IMR-90 (cell line): ENCODE results near the gene BRD1. TPM values are rescaled to one million over a fixed set of nuclear protein-coding genes. Genes with fewer than 3 reads are reported as not detected.

Experiments used
- ATAC-seq: fragments of 200-7000 bp; cut with Tn5 transposase; 2 replicates; pipeline ENCODE4 v1.9.1; 2020; ENCODE audit warnings: low read depth, mild to moderate bottlenecking, moderate library complexity
- BruUV-seq: library from RNA; stranded (reverse); fragments of 400-500 nt; replicated peaks from 2 replicates; lab custom pipeline; 2021; lab: Mats Ljungman, UMichigan
- CTCF ChIA-PET: fragments of 300-600 bp; formaldehyde crosslinking; extraction: SDS; loops from one replicate; lab custom pipeline; 2021; ENCODE audit warnings: antibody characterized with exemption; lab: Yijun Ruan, JAX
- POLR2A ChIA-PET: fragments of 300-600 bp; sonication (Branson Sonifier 250); formaldehyde crosslinking; loops from one replicate; lab custom pipeline; 2022; ENCODE audit warnings: antibody characterized with exemption; ENCODE audit not compliant: unreplicated experiment; lab: Charles Lee
- DNase-seq: peaks from one replicate; pipeline ENCODE4 v3.0.0; 2013
- H2AFZ ChIP-seq: replicated peaks from 2 replicates; pipeline ENCODE3; 2013; ENCODE audit warnings: low read length, mild to moderate bottlenecking; ENCODE audit not compliant: poor library complexity
- H2AK5ac ChIP-seq: 2 replicates; pipeline ENCODE4 v1.6.1; 2013; ENCODE audit warnings: low read depth, low read length, inconsistent platforms
- H2AK9ac ChIP-seq: replicated peaks from 2 replicates; pipeline ENCODE3; 2013; ENCODE audit warnings: mild to moderate bottlenecking, low read depth, low read length, moderate library complexity; ENCODE audit not compliant: poor library complexity
- H2BK120ac ChIP-seq: 2 replicates; pipeline ENCODE4 v1.6.1; 2013; ENCODE audit warnings: low read depth, low read length, inconsistent platforms
- H2BK15ac ChIP-seq: 3 replicates; pipeline ENCODE4 v1.6.1; 2013; ENCODE audit warnings: low read depth, low read length, inconsistent platforms
- H2BK20ac ChIP-seq: 2 replicates; pipeline ENCODE4 v1.6.1; 2013; ENCODE audit warnings: low read depth, mild to moderate bottlenecking, inconsistent platforms, low read length, moderate library complexity
- H2BK5ac ChIP-seq: 2 replicates; pipeline ENCODE4 v1.6.1; 2013; ENCODE audit warnings: mild to moderate bottlenecking, low read depth, low read length, inconsistent platforms; ENCODE audit not compliant: poor library complexity, severe bottlenecking
- H3K14ac ChIP-seq: replicated peaks from 2 replicates; pipeline ENCODE4 v1.6.1; 2013; ENCODE audit warnings: low read depth, low read length, inconsistent platforms
- H3K18ac ChIP-seq: 2 replicates; pipeline ENCODE4 v1.6.1; 2013; ENCODE audit warnings: low read depth, low read length, control low read depth
- H3K23ac ChIP-seq: 2 replicates; pipeline ENCODE4 v1.6.1; 2013; ENCODE audit warnings: low read depth, low read length, inconsistent platforms
- H3K27ac ChIP-seq: 2 replicates; pipeline ENCODE4 v1.5.1; 2013; ENCODE audit warnings: mild to moderate bottlenecking, control low read depth, low read length; ENCODE audit not compliant: insufficient read depth
- H3K27me3 ChIP-seq: 2 replicates; pipeline ENCODE4 v1.6.1; 2013; ENCODE audit warnings: low read length; ENCODE audit not compliant: control insufficient read depth, insufficient read depth
- H3K36me3 ChIP-seq: 2 replicates; pipeline ENCODE4 v1.6.1; 2013; ENCODE audit warnings: low read length, mixed read lengths; ENCODE audit not compliant: control insufficient read depth, insufficient read depth
- H3K4ac ChIP-seq: 2 replicates; pipeline ENCODE4 v1.6.1; 2013; ENCODE audit warnings: low read depth, low read length, inconsistent platforms
- H3K4me1 ChIP-seq: 2 replicates; pipeline ENCODE4 v1.6.1; 2013; ENCODE audit warnings: low read length, mixed read lengths; ENCODE audit not compliant: control insufficient read depth, insufficient read depth
- H3K4me2 ChIP-seq: 2 replicates; pipeline ENCODE4 v1.6.1; 2013; ENCODE audit warnings: low read depth, mild to moderate bottlenecking, control low read depth, low read length, moderate library complexity
- H3K4me3 ChIP-seq: 2 replicates; pipeline ENCODE4 v1.5.1; 2013; ENCODE audit warnings: low read depth, mild to moderate bottlenecking, control low read depth, low read length, moderate library complexity; ENCODE audit not compliant: insufficient read depth
- H3K56ac ChIP-seq: 2 replicates; pipeline ENCODE4 v1.6.1; 2013; ENCODE audit warnings: low read length, inconsistent platforms; ENCODE audit not compliant: insufficient read depth; ENCODE audit errors: extremely low read depth
- H3K79me1 ChIP-seq, 2 experiments: 2 replicates each; pipeline ENCODE4 v1.6.1; 2013; ENCODE audit warnings: low read length in 2 of 2, inconsistent platforms in 1 of 2, low read depth in 1 of 2
- H3K9ac ChIP-seq: 2 replicates; pipeline ENCODE4 v1.6.1; 2013; ENCODE audit warnings: low read depth, low read length, control low read depth
- H3K9me1 ChIP-seq: 2 replicates; pipeline ENCODE4 v1.6.1; 2013; ENCODE audit warnings: low read length, inconsistent platforms; ENCODE audit not compliant: insufficient read depth
- H3K9me3 ChIP-seq: 2 replicates; pipeline ENCODE4 v1.6.1; 2013; ENCODE audit warnings: low read length; ENCODE audit not compliant: control insufficient read depth, insufficient read depth
- H4K20me1 ChIP-seq: 2 replicates; pipeline ENCODE4 v1.6.1; 2013; ENCODE audit warnings: low read length, inconsistent platforms; ENCODE audit not compliant: insufficient read depth
- H4K5ac ChIP-seq: 2 replicates; pipeline ENCODE4 v1.6.1; 2013; ENCODE audit warnings: mild to moderate bottlenecking, low read depth, low read length, control low read depth
- H4K8ac ChIP-seq, 2 experiments: 2 replicates each; pipeline ENCODE4 v1.6.1; 2013; ENCODE audit warnings: low read depth in 2 of 2, low read length in 2 of 2, control low read depth in 1 of 2, inconsistent platforms in 1 of 2
- H4K91ac ChIP-seq: 2 replicates; pipeline ENCODE4 v1.6.1; 2013; ENCODE audit warnings: low read depth, low read length, inconsistent platforms; ENCODE audit not compliant: insufficient read depth
- BHLHE40 ChIP-seq: fragments of 150-350 bp; IDR thresholded peaks from 2 replicates; pipeline ENCODE4 v1.6.1; 2016; ENCODE audit warnings: mild to moderate bottlenecking, low read depth, low read length
- CEBPB ChIP-seq: IDR thresholded peaks from 2 replicates; pipeline ENCODE4 v1.6.1; 2012; ENCODE audit warnings: low read depth, low read length, improper control_type of control experiment
- CTCF ChIP-seq: conservative IDR thresholded peaks from 2 replicates; pipeline ENCODE4 v1.5.1; 2012; ENCODE audit warnings: mild to moderate bottlenecking, low read depth, low read length, improper control_type of control experiment
- ELK1 ChIP-seq: fragments of 150-350 bp; IDR thresholded peaks from 2 replicates; pipeline ENCODE4 v1.6.1; 2016; ENCODE audit warnings: low read depth, mild to moderate bottlenecking, low read length, moderate library complexity, borderline replicate concordance
- MAFK ChIP-seq: IDR thresholded peaks from 2 replicates; pipeline ENCODE4 v1.6.1; 2012; ENCODE audit warnings: low read depth, low read length, improper control_type of control experiment
- MAZ ChIP-seq: IDR thresholded peaks from 2 replicates; pipeline ENCODE4 v1.6.1; 2012; ENCODE audit warnings: low read depth, mild to moderate bottlenecking, low read length, improper control_type of control experiment, moderate library complexity, borderline replicate concordance
- MXI1 ChIP-seq: IDR thresholded peaks from 2 replicates; pipeline ENCODE4 v1.6.1; 2012; ENCODE audit warnings: low read depth, mild to moderate bottlenecking, low read length, moderate library complexity, borderline replicate concordance
- NFE2L2 ChIP-seq: fragments of 150-350 bp; IDR thresholded peaks from 2 replicates; pipeline ENCODE4 v1.6.1; 2016; ENCODE audit warnings: low read depth, mild to moderate bottlenecking, low read length
- POLR2A ChIP-seq: IDR thresholded peaks from 2 replicates; pipeline ENCODE4 v1.6.1; 2012; ENCODE audit warnings: mild to moderate bottlenecking, low read depth, low read length
- RCOR1 ChIP-seq: IDR thresholded peaks from 2 replicates; pipeline ENCODE4 v1.6.1; 2012; ENCODE audit warnings: mild to moderate bottlenecking, low read length, improper control_type of control experiment; ENCODE audit not compliant: insufficient replicate concordance
- RFX5 ChIP-seq: IDR thresholded peaks from 2 replicates; pipeline ENCODE4 v1.8.0; 2012; ENCODE audit warnings: low read depth, mild to moderate bottlenecking, low read length, moderate library complexity
- SMC3 ChIP-seq: fragments of 150-350 bp; IDR thresholded peaks from 2 replicates; pipeline ENCODE4 v1.6.1; 2016; ENCODE audit warnings: low read depth, mild to moderate bottlenecking, antibody characterized with exemption, low read length, moderate library complexity
- WGBS, 2 experiments: methylation state at CpG; one replicate each; pipeline versions ENCODE4 v1.1.5 to v1.1.7; 2013; ENCODE audit warnings: missing lambda C conversion rate in 2 of 2; ENCODE audit not compliant: insufficient read length in 1 of 2; ENCODE audit errors: extremely low coverage in 2 of 2; 5-methylcytosine and 5-hydroxymethylcytosine counted together
- dilution Hi-C: fragments of 300-500 bp; cut with HindIII; formaldehyde crosslinking; loops from one replicate; pipeline ENCODE4 v1.14.3; 2018; ENCODE audit warnings: low sequenced_read_pairs; ENCODE audit not compliant: unreplicated experiment
- in situ Hi-C: fragments of 300-500 bp; cut with MboI; formaldehyde crosslinking; loops from 3 replicates; pipeline ENCODE4 v1.14.3; 2019; ENCODE audit warnings: low sequenced_read_pairs, inconsistent platforms, mixed read lengths
- intact Hi-C: fragments of 100-400 bp; cut with micrococcal nuclease; formaldehyde crosslinking; loops from 2 replicates; pipeline ENCODE4 v1.10.0; 2022
- polyA plus RNA-seq, 3 experiments: library from polyadenylated mRNA; depleted of rRNA; stranded (reverse); fragments of >200 nt; gene quantifications; 2 replicates each; pipeline ENCODE4 v1.2.3, GENCODE V29; 2012; ENCODE audit warnings: low replicate concordance in 1 of 3
- total RNA-seq: library from RNA; depleted of rRNA; stranded (reverse); fragments of >200 nt; gene quantifications from 2 replicates; pipeline ENCODE4 v1.2.3, GENCODE V29; 2012

BRD1 gene
- total and polyA plus RNA-seq, 2 of the 4 experiments (the other 2 are of a cell fraction) = 10.0 to 10.6 TPM

- Histone ChIP-seq H3K14ac (no peak overlapping the region), H3K4me1 (no peaks in the 10 kb centered on the region), H2BK5ac (no peak overlapping the region), H3K4ac (no peak overlapping the region), H2BK120ac (no peak overlapping the region), H3K4me2 (no peak overlapping the region), H4K8ac (no peak overlapping the region), H2AK5ac (no peak overlapping the region), H3K9me1 (no peaks in the 10 kb centered on the region), H2AFZ (no peak overlapping the region), H3K36me3 (no peaks in the 10 kb centered on the region), H3K56ac (no peak overlapping the region), H3K9me3 (no peaks in the 10 kb centered on the region), H3K9ac (no peak overlapping the region), H3K27me3 (peaks cover 9% of the 10 kb centered on the region; the same call in 1 of the 2 replicates), H2BK20ac (no peak overlapping the region), H2BK15ac (no peak overlapping the region), H3K79me1 (no peaks in the 10 kb centered on the region), H2AK9ac (no peak overlapping the region), H3K23ac (no peak overlapping the region), H4K20me1 (no peaks in the 10 kb centered on the region), H4K91ac (no peak overlapping the region), H3K27ac (no peak overlapping the region), H3K4me3 (no peak overlapping the region), H4K5ac (no peak overlapping the region), H3K18ac (no peak overlapping the region)
- dilution Hi-C loops = no loop called here
- DNase-seq (no peak), ATAC-seq (no peak)
- CTCF ChIA-PET = no interaction called here
- TF ChIP-seq RFX5 (no peak), ELK1 (no peak), SMC3 (no peak), CEBPB (no peak), POLR2A (no peak), NFE2L2 (no peak), CTCF (no peak), BHLHE40 (no peak), MAZ (no peak), MAFK (no peak), MXI1 (no peak), RCOR1 (no peak)
- intact Hi-C loops = no loop called here
- POLR2A ChIA-PET = no interaction called here
- no CpG with 5 or more reads among the region's 5 CpGs for WGBS, 2 experiments
- in situ Hi-C loops = no loop called here
- no TSS peak for BruUV-seq
These were observed 71.5 kb downstream of the BRD1 start for GRCh38 chr22:49756201-49756600.
